Measurements from ENCODE around the gene AOC2.
"Not testable (repeated sequence)": the region's sequence is repeated elsewhere in the genome, so short reads cannot be mapped to it uniquely, and the experiment has no call there.

Gene AOC2

DNA sequence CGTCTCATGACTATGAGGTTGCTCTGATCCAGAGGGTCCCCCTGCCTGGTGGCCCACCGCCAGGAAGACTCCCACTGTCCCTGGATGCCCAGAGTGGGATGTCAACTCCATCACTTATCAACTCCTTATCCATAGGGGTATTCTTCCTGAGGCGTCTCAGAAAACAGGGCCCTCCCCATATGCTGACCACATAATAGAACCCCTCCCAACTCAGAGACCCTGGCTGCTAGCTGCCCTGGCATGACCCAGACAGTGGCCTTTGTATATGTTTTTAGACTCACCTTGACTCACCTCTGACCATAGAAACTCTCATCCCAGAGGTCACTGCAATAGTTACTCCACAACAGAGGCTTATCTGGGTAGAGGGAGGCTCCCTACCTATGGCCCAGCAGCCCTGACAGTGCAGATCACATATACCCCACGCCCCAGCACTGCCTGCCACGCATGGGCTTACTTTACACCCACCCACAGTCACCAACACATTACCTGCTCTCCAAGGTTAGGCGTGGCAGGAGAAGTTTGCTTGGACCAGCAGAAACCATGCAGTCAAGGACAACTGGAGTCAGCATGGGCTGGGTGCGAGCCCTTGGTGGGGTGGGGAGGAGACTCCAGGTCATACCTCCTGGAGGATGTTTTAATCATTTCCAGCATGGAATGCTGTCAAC lies 53.9 kb downstream of the AOC2 start:
- no peak for DNase-seq (ENCODE audit: low read depth, low spot score)
- H3K4me3 ChIP-seq (ENCODE audit: low read length), result no peak overlapping the region

DNA sequence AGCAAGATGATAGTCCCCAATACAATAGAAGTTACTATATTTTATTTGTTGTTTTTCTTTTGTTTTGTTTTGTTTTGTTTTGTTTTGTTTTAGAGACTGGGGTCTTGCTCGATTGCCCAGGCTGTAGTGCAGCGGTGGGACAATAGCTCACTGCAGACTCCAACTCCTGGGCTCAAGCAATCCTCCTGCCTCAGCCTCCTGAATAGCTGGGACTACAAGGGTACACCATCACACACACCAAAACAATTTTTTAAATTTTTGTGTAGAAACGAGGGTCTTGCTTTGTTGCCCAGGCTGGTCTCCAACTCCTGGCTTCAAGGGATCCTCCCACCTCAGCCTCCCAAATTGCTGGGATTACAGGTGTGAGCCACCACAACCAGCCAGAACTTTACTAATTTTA lies 55.6 kb downstream of the AOC2 start:
- H3K4me3 ChIP-seq (ENCODE audit: low read length); DNase-seq (ENCODE audit: low read depth, low spot score): not testable (repeated sequence)
